Spleen (tissue), 7 donors: ENCODE data around the gene OR52E1.

Experiments used
- POLR2A ChIP-seq, 3 donors: fragments of 450-650 bp; IDR thresholded peaks; one replicate each; pipeline ENCODE4 v1.5.1; 2017; ENCODE audit warnings: antibody characterized with exemption in 3 of 3, mild to moderate bottlenecking in 1 of 3
- POLR2AphosphoS5 ChIP-seq, 3 donors: sonication (generic); formaldehyde crosslinking; IDR thresholded peaks; one replicate each; pipeline ENCODE4 v1.5.1; 2017; ENCODE audit warnings: antibody characterized with exemption in 3 of 3
- TF ChIP-seq, protein P1 (sequence below), 11 experiments: fragments of 200-600 bp in 7 of 11; fragments of 450-650 bp in 4 of 11; sonication (generic) in 4 of 11; IDR thresholded peaks in 8 of 11; conservative IDR thresholded peaks in 3 of 11; 1 replicate in 7 of 11; 2 replicates in 4 of 11; pipeline versions ENCODE4 v1.4.0 to v1.8.0; 2016 to 2021; ENCODE audit warnings: antibody characterized with exemption in 11 of 11, inconsistent platforms in 4 of 11, mild to moderate bottlenecking in 1 of 11
- donor health status: DM: no; HTN: no; CAD: no; lungs with moderate emphysema.
- donor health status: DM: no; HTN: no; CAD: no.
- donor health status: DM: no; HTN: no; CAD: no.

DNA sequence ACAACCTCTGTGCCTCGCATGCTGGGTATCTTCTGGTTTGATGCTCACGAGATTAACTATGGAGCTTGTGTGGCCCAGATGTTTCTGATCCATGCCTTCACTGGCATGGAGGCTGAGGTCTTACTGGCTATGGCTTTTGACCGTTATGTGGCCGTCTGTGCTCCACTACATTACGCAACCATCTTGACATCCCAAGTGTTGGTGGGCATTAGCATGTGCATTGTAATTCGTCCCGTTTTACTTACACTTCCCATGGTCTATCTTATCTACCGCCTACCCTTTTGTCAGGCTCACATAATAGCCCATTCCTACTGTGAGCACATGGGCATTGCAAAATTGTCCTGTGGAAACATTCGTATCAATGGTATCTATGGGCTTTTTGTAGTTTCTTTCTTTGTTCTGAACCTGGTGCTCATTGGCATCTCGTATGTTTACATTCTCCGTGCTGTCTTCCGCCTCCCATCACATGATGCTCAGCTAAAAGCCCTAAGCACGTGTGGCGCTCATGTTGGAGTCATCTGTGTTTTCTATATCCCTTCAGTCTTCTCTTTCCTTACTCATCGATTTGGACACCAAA lies 22.5 kb upstream of the OR52E1 start:
- TF ChIP-seq POLR2AphosphoS5 (IDR thresholded peaks at IDR 0.05) (no peak), POLR2A (IDR thresholded peaks at IDR 0.05) (no peak)
- TF ChIP-seq, protein P1, sequence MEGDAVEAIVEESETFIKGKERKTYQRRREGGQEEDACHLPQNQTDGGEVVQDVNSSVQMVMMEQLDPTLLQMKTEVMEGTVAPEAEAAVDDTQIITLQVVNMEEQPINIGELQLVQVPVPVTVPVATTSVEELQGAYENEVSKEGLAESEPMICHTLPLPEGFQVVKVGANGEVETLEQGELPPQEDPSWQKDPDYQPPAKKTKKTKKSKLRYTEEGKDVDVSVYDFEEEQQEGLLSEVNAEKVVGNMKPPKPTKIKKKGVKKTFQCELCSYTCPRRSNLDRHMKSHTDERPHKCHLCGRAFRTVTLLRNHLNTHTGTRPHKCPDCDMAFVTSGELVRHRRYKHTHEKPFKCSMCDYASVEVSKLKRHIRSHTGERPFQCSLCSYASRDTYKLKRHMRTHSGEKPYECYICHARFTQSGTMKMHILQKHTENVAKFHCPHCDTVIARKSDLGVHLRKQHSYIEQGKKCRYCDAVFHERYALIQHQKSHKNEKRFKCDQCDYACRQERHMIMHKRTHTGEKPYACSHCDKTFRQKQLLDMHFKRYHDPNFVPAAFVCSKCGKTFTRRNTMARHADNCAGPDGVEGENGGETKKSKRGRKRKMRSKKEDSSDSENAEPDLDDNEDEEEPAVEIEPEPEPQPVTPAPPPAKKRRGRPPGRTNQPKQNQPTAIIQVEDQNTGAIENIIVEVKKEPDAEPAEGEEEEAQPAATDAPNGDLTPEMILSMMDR (IDR thresholded peaks at IDR 0.05 in 8 of 11, conservative IDR thresholded peaks at IDR 0.05 in 3 of 11): no peak
